H1 (cell line): ENCODE results near the gene POLN. TPM values are rescaled to one million over a fixed set of nuclear protein-coding genes. Genes with fewer than 3 reads are reported as not detected.
A peak's percentile ranks its signal among the peaks of the same experiment; 100 is the strongest.

Experiments
- CTCF ChIA-PET: fragments of 300-600 bp; sonication (Branson Sonifier 250); formaldehyde crosslinking; loops from one replicate; lab custom pipeline; 2021; ENCODE audit not compliant: partially characterized antibody; lab: Charles Lee
- POLR2A ChIA-PET: fragments of 300-600 bp; sonication (Branson Sonifier 250); formaldehyde crosslinking; loops from one replicate; lab custom pipeline; 2021; ENCODE audit warnings: inconsistent platforms; ENCODE audit not compliant: partially characterized antibody; lab: Charles Lee
- DNase-seq, 2 experiments: peaks; one replicate each; pipeline versions ENCODE4 v3.0.0 to v3.0.0-alpha.2; 2010 to 2022; ENCODE audit warnings: low spot score in 2 of 2, low read depth in 1 of 2, mixed read lengths in 1 of 2
- FAIRE-seq: peaks from 2 replicates; lab custom pipeline; 2011; peaks lifted over from hg19 to GRCh38; lab: Jason Lieb, UNC
- H2AFZ ChIP-seq: 2 replicates; pipeline ENCODE4 v1.8.1; 2012; ENCODE audit warnings: low read length, inconsistent platforms
- H2AK5ac ChIP-seq: 2 replicates; pipeline ENCODE4 v1.6.1; 2013; ENCODE audit warnings: low read depth, low read length
- H2BK120ac ChIP-seq: replicated peaks from 2 replicates; pipeline ENCODE3; 2013; ENCODE audit warnings: low read depth, low read length, inconsistent platforms
- H2BK12ac ChIP-seq: 2 replicates; pipeline ENCODE4 v1.6.1; 2013; ENCODE audit warnings: low read depth, low read length
- H2BK15ac ChIP-seq: 2 replicates; pipeline ENCODE4 v1.6.1; 2013; ENCODE audit warnings: low read length
- H2BK20ac ChIP-seq: 2 replicates; pipeline ENCODE4 v1.6.1; 2013; ENCODE audit warnings: low read length
- H2BK5ac ChIP-seq: 2 replicates; pipeline ENCODE4 v1.6.1; 2013; ENCODE audit warnings: low read depth, low read length
- H3K14ac ChIP-seq: 2 replicates; pipeline ENCODE4 v1.6.1; 2013; ENCODE audit warnings: inconsistent platforms; ENCODE audit not compliant: insufficient read length
- H3K18ac ChIP-seq: 2 replicates; pipeline ENCODE4 v1.6.1; 2013; ENCODE audit warnings: low read length; ENCODE audit errors: extremely low read depth
- H3K23ac ChIP-seq: 2 replicates; pipeline ENCODE4 v1.6.1; 2013; ENCODE audit warnings: inconsistent platforms; ENCODE audit not compliant: insufficient read length
- H3K23me2 ChIP-seq: 2 replicates; pipeline ENCODE4 v1.6.1; 2013; ENCODE audit warnings: low read depth, low read length
- H3K27ac ChIP-seq: 2 replicates; pipeline ENCODE4 v1.6.1; 2011; ENCODE audit warnings: low read depth, low read length, inconsistent platforms
- H3K27me3 ChIP-seq, 4 experiments: replicated peaks in 1 of 4; 1 replicate in 1 of 4; 2 replicates in 3 of 4; pipeline versions ENCODE4 v1.6.1 to v1.8.1; 2011 to 2013; ENCODE audit warnings: low read length in 3 of 4, mild to moderate bottlenecking in 3 of 4, inconsistent platforms in 2 of 4, mixed read lengths in 2 of 4, moderate library complexity in 1 of 4; ENCODE audit not compliant: control insufficient read depth in 3 of 4, insufficient read depth in 3 of 4; ENCODE audit errors: extremely low read depth in 1 of 4
- H3K36me3 ChIP-seq, 4 experiments: 2 replicates each; pipeline versions ENCODE4 v1.6.1 to v1.8.1; 2011 to 2013; ENCODE audit warnings: mild to moderate bottlenecking in 4 of 4, low read length in 3 of 4, moderate library complexity in 2 of 4, control low read depth in 1 of 4, inconsistent platforms in 1 of 4; ENCODE audit not compliant: insufficient read depth in 4 of 4, control insufficient read depth in 2 of 4
- H3K4ac ChIP-seq: replicated peaks from 2 replicates; pipeline ENCODE3; 2013; ENCODE audit warnings: low read length, low read depth, mixed read lengths, inconsistent platforms; ENCODE audit not compliant: insufficient read length
- H3K4me1 ChIP-seq, 4 experiments: replicated peaks in 1 of 4; 1 replicate in 1 of 4; 2 replicates in 3 of 4; pipeline versions ENCODE4 v1.6.1 to v1.8.1; 2011 to 2013; ENCODE audit warnings: low read length in 3 of 4, inconsistent platforms in 2 of 4, mixed read lengths in 1 of 4; ENCODE audit not compliant: insufficient read depth in 4 of 4, control insufficient read depth in 3 of 4
- H3K4me2 ChIP-seq, 2 experiments: 2 replicates each; pipeline versions ENCODE4 v1.6.1 to v1.8.1; 2011 to 2013; ENCODE audit warnings: low read depth in 2 of 2, low read length in 2 of 2, control low read depth in 1 of 2, inconsistent platforms in 1 of 2, mild to moderate bottlenecking in 1 of 2; ENCODE audit not compliant: insufficient read depth in 1 of 2
- H3K4me3 ChIP-seq, 4 experiments: fragments of 200-600, 300-600 bp in 1 of 4; sonication (generic), shearing (Covaris generic), sonication (Bioruptor Twin) in 1 of 4; 2 replicates each; pipeline versions ENCODE4 v1.5.1 to v1.8.1; 2011 to 2016; ENCODE audit warnings: low read length in 4 of 4, low read depth in 3 of 4, control low read depth in 2 of 4, inconsistent platforms in 2 of 4, mild to moderate bottlenecking in 2 of 4, mixed read lengths in 1 of 4, moderate library complexity in 1 of 4; ENCODE audit not compliant: insufficient read depth in 2 of 4; ENCODE audit errors: extremely low read depth in 1 of 4
- H3K56ac ChIP-seq: replicated peaks from 2 replicates; pipeline ENCODE3; 2013; ENCODE audit warnings: low read depth, mild to moderate bottlenecking, mixed read lengths, low read length, inconsistent platforms; ENCODE audit not compliant: insufficient read length
- H3K79me1 ChIP-seq: 2 replicates; pipeline ENCODE4 v1.6.1; 2013; ENCODE audit warnings: low read depth, low read length, control low read depth
- H3K79me2 ChIP-seq, 2 experiments: 2 replicates each; pipeline versions ENCODE4 v1.6.1 to v1.8.1; 2012 to 2013; ENCODE audit warnings: low read length in 2 of 2, mild to moderate bottlenecking in 2 of 2, inconsistent platforms in 1 of 2; ENCODE audit not compliant: insufficient read depth in 2 of 2, control insufficient read depth in 1 of 2
- H3K9ac ChIP-seq, 4 experiments: replicated peaks in 1 of 4; 1 replicate in 1 of 4; 2 replicates in 3 of 4; pipeline versions ENCODE4 v1.6.1 to v1.8.1; 2011 to 2013; ENCODE audit warnings: low read depth in 3 of 4, low read length in 3 of 4, control low read depth in 2 of 4, mild to moderate bottlenecking in 2 of 4, moderate library complexity in 2 of 4, inconsistent platforms in 1 of 4; ENCODE audit errors: extremely low read depth in 1 of 4
- H3K9me3 ChIP-seq, 2 experiments: 2 replicates each; pipeline versions ENCODE4 v1.6.1 to v1.8.1; 2012 to 2013; ENCODE audit warnings: mild to moderate bottlenecking in 2 of 2, moderate library complexity in 2 of 2, control low read depth in 1 of 2, inconsistent platforms in 1 of 2, low read depth in 1 of 2, low read length in 1 of 2, mixed read lengths in 1 of 2; ENCODE audit not compliant: insufficient read depth in 2 of 2
- H4K20me1 ChIP-seq, 2 experiments: replicated peaks in 1 of 2; 2 replicates each; pipeline versions ENCODE3 to v1.8.1; 2011 to 2013; ENCODE audit warnings: inconsistent platforms in 2 of 2, low read length in 2 of 2, mild to moderate bottlenecking in 1 of 2; ENCODE audit not compliant: insufficient read depth in 2 of 2, control insufficient read depth in 1 of 2
- H4K5ac ChIP-seq: 2 replicates; pipeline ENCODE4 v1.6.1; 2013; ENCODE audit warnings: low read length, low read depth, mixed read lengths, inconsistent platforms; ENCODE audit not compliant: insufficient read length
- H4K8ac ChIP-seq: 2 replicates; pipeline ENCODE4 v1.8.0; 2013; ENCODE audit warnings: mild to moderate bottlenecking, moderate library complexity, low read length, inconsistent platforms; ENCODE audit not compliant: insufficient read depth; ENCODE audit errors: extremely low read depth
- H4K91ac ChIP-seq: replicated peaks from 2 replicates; pipeline ENCODE3; 2013; ENCODE audit warnings: low read length, mixed read lengths, inconsistent platforms; ENCODE audit not compliant: insufficient read length
- BCL11A ChIP-seq, 2 experiments: IDR thresholded peaks; one replicate each; pipeline ENCODE4 v1.6.1; 2011; ENCODE audit warnings: low read depth in 2 of 2, low read length in 2 of 2, mild to moderate bottlenecking in 2 of 2
- HDAC2 ChIP-seq, 2 experiments: fragments of 300-600 bp in 1 of 2; sonication (generic) in 1 of 2; IDR thresholded peaks; 2 replicates each; pipeline ENCODE4 v1.6.1; 2011 to 2012; ENCODE audit warnings: low read depth in 2 of 2, low read length in 2 of 2, mild to moderate bottlenecking in 2 of 2, moderate library complexity in 2 of 2, borderline replicate concordance in 1 of 2, inconsistent platforms in 1 of 2
- KDM4A ChIP-seq: IDR thresholded peaks from one replicate; pipeline ENCODE4 v1.7.1; 2012; ENCODE audit warnings: low read depth, mild to moderate bottlenecking, moderate library complexity, low read length, inconsistent platforms; ENCODE audit not compliant: severe bottlenecking
- NANOG ChIP-seq: IDR thresholded peaks from 2 replicates; pipeline ENCODE4 v1.6.1; 2011; ENCODE audit warnings: low read length, low read depth, mild to moderate bottlenecking, inconsistent platforms; ENCODE audit not compliant: insufficient read depth, poor library complexity, severe bottlenecking
- NRF1 ChIP-seq: IDR thresholded peaks from 2 replicates; pipeline ENCODE4 v1.6.1; 2011; ENCODE audit warnings: mild to moderate bottlenecking, low read depth, low read length, improper control_type of control experiment
- SUZ12 ChIP-seq: fragments of 200-600 bp; sonication (generic); IDR thresholded peaks from 2 replicates; pipeline ENCODE4 v1.6.1; 2012; ENCODE audit warnings: mild to moderate bottlenecking, inconsistent platforms, low read length, moderate library complexity, mixed read lengths
- TAF1 ChIP-seq: IDR thresholded peaks from 2 replicates; pipeline ENCODE4 v1.6.1; 2011; ENCODE audit warnings: mild to moderate bottlenecking, low read depth, low read length
- WGBS, 2 experiments: shearing (Covaris generic) in 1 of 2; methylation state at CpG; one replicate each; pipeline versions ENCODE4 v1.1.6 to v1.1.7; 2013 to 2015; ENCODE audit warnings: low lambda C conversion rate in 2 of 2, mixed read lengths in 2 of 2, inconsistent platforms in 1 of 2, low coverage in 1 of 2, missing lambda C conversion rate in 1 of 2; ENCODE audit not compliant: insufficient replicate concordance in 2 of 2, insufficient coverage in 1 of 2, insufficient read length in 1 of 2; ENCODE audit errors: extremely low coverage in 1 of 2, missing lambda C conversion rate in 1 of 2; 5-methylcytosine and 5-hydroxymethylcytosine counted together
- polyA plus RNA-seq, 7 experiments: library from polyadenylated mRNA; depleted of rRNA in 3 of 7; stranded (reverse) in 5 of 7; unstranded in 2 of 7; fragments of >200 nt in 5 of 7; fragments of 200-250 nt in 2 of 7; gene quantifications; 1 replicate in 5 of 7; 2 replicates in 1 of 7; 4 replicates in 1 of 7; pipeline versions ENCODE4 v1.2.1 to v1.2.3, GENCODE V29; 2011 to 2013; ENCODE audit warnings: missing spikeins in 2 of 7, mixed read lengths in 2 of 7
- total RNA-seq: library from RNA; stranded (reverse); fragmentation: NEBNext Ultra II Directional; extraction: Animal tissue kit (Norgen Biotek cat#: 25700); gene quantifications from 2 replicates; pipeline ENCODE4 v1.2.1, GENCODE V29; 2021
- TF ChIP-seq, protein P1 (sequence below), 3 experiments: IDR thresholded peaks; 1 replicate in 2 of 3; 2 replicates in 1 of 3; pipeline versions ENCODE4 v1.5.1 to v1.6.1; 2011; ENCODE audit warnings: low read length in 3 of 3, mild to moderate bottlenecking in 3 of 3, inconsistent platforms in 2 of 3, low read depth in 1 of 3, moderate library complexity in 1 of 3; ENCODE audit not compliant: insufficient read depth in 1 of 3; ENCODE audit errors: control extremely low read depth in 1 of 3

The POLN gene
- total and polyA plus RNA-seq, 2 of the 8 experiments (the other 6 are each of a cell fraction or from before 2014, with no cell fraction given) = 0.98 to 1.5 TPM

DNA sequence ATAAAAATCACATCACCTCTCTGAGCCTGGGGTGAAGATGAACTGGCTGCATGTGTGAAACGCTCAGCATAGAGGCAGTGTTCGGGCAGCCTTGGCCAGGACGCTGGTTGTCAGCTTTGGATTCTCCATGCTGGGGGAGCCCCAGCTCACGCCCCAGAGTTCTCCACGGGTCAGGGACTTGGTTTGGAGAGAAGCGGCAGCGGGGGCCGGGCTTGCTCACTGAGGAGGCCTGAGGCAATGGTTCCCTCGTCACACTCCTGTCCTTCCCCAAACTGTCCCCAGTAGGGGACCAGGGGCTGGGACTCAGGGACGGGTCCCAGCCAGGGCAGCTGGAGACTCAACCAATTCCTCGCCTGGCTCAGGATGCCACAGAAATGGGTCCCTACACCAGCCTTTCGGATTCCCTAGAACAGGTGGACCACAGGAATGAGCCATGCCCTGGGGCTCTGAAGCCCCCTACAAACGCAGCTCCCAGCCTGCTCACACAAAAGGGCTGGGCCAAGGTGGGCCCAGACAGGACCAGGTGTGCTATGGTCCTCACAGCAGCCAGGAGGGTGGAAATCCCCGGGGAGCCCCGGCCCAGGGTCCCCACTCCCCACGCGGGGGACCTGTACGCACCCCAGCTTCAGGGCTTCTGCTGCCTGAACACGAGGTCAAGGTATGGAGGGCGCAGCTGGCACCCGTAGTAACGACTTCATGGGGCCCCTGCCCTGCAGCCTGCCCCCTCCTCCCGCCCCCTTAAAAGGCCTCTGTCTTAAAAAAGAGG, 18.6 kb upstream of the POLN start:
- POLR2A ChIA-PET = interaction anchor here (1.0 kb wide), 1 partner anchor 15 kb away, joined by 3 read pairs; no protein-coding TSS in a partner anchor
- H2AFZ ChIP-seq = no peak overlapping the region
- TF ChIP-seq NANOG (no peak), BCL11A (IDR thresholded peaks at IDR 0.05; ENCODE audit: low read depth in 2 of 2, low read length in 2 of 2) (no peak), SUZ12 (no peak), HDAC2 (IDR thresholded peaks at IDR 0.05; ENCODE audit: borderline replicate concordance in 1 of 2, low read depth in 2 of 2, low read length in 2 of 2) (no peak), NRF1 (no peak), TAF1 (no peak), KDM4A (no peak)
- TF ChIP-seq, protein P1, sequence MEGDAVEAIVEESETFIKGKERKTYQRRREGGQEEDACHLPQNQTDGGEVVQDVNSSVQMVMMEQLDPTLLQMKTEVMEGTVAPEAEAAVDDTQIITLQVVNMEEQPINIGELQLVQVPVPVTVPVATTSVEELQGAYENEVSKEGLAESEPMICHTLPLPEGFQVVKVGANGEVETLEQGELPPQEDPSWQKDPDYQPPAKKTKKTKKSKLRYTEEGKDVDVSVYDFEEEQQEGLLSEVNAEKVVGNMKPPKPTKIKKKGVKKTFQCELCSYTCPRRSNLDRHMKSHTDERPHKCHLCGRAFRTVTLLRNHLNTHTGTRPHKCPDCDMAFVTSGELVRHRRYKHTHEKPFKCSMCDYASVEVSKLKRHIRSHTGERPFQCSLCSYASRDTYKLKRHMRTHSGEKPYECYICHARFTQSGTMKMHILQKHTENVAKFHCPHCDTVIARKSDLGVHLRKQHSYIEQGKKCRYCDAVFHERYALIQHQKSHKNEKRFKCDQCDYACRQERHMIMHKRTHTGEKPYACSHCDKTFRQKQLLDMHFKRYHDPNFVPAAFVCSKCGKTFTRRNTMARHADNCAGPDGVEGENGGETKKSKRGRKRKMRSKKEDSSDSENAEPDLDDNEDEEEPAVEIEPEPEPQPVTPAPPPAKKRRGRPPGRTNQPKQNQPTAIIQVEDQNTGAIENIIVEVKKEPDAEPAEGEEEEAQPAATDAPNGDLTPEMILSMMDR (IDR thresholded peaks at IDR 0.05; ENCODE audit: control extremely low read depth in 1 of 3, insufficient read depth in 1 of 3, low read depth in 1 of 3, low read length in 3 of 3) = no peak

More for the DNA sequence above, 18.6 kb upstream of the POLN start:
- H3K56ac ChIP-seq = no peak overlapping the region
- no peak overlapping the region for H2BK15ac ChIP-seq
- H4K91ac ChIP-seq = no peak overlapping the region
- no peak overlapping the region for H2BK20ac ChIP-seq
- no peaks in the 10 kb centered on the region for H3K27me3 ChIP-seq
- 0 out of 2 replicates have a peak overlapping the region, but pooled peaks have one; percentile 20 for H2AK5ac ChIP-seq
- H3K14ac ChIP-seq = no peak overlapping the region
- CTCF ChIA-PET = no interaction called here
- H3K9me3 ChIP-seq = no peaks in the 10 kb centered on the region
- H3K23me2 ChIP-seq = peaks cover 10% of the 10 kb centered on the region; the same call in 1 of the 2 replicates
- no peak overlapping the region; the same call in 1 of the 2 replicates for H3K18ac ChIP-seq
- no peak overlapping the region for H3K4ac ChIP-seq
- H4K8ac ChIP-seq = peak overlapping the region; percentile 65; the same call in 1 of the 2 replicates
- 77% methylated on average over 21 of the region's 23 CpGs; no CpG with 5 or more reads in 1 of the 2 experiments for WGBS, 2 experiments
- no peaks in the 10 kb centered on the region for H3K79me1 ChIP-seq
- no peak overlapping the region for H4K5ac ChIP-seq
- no peak overlapping the region for H2BK120ac ChIP-seq
- H4K20me1 ChIP-seq = peaks cover 0 to 6% of the 10 kb centered on the region in 2 experiments
- no peak overlapping the region for H2BK5ac ChIP-seq
- no peak overlapping the region for H2BK12ac ChIP-seq
- no peak overlapping the region for H3K27ac ChIP-seq
- DNase-seq (no peak), FAIRE-seq (no peak)
- H3K9ac ChIP-seq = peak overlapping the region in 2 of 4 experiments; percentile 13 to 28; a peak in 1 of 7 replicates
- peak overlapping the region; percentile 51 to 77 for H3K4me2 ChIP-seq
- H3K79me2 ChIP-seq = no peaks in the 10 kb centered on the region
- H3K4me1 ChIP-seq = peaks cover 0 to 9% (median 4%) of the 10 kb centered on the region in 4 experiments; a peak in 5 of 7 replicates
- H3K23ac ChIP-seq = no peak overlapping the region
- no peaks in the 10 kb centered on the region; a peak in 1 of 8 replicates for H3K36me3 ChIP-seq
- peak overlapping the region; percentile 51 to 89 (median 59) for H3K4me3 ChIP-seq
